CD4-positive, alpha-beta memory T cell (primary cell): Measurements from ENCODE around the gene ANKRD61. TPM values are rescaled to one million over a fixed set of nuclear protein-coding genes. Genes with fewer than 3 reads are reported as not detected.

Experiments used
- CTCF ChIA-PET: fragments of 350-600 bp; sonication (Branson Sonifier 250); formaldehyde crosslinking; loops from one replicate; lab custom pipeline; 2021; ENCODE audit warnings: inconsistent platforms; ENCODE audit not compliant: partially characterized antibody; lab: Charles Lee
- POLR2A ChIA-PET: fragments of 350-600 bp; sonication (Branson Sonifier 250); formaldehyde crosslinking; loops from one replicate; lab custom pipeline; 2021; ENCODE audit not compliant: partially characterized antibody; lab: Charles Lee
- DNase-seq, 5 donors: peaks; one replicate each; pipeline versions ENCODE4 v3.0.0 to v3.0.0-alpha.2; 2020 to 2022; ENCODE audit warnings: mixed read lengths in 1 of 5
- H3K27ac ChIP-seq: one replicate; pipeline ENCODE4 v1.7.0; 2013; ENCODE audit warnings: low read depth, low read length
- H3K27me3 ChIP-seq: 2 replicates; pipeline ENCODE4 v1.7.0; 2013; ENCODE audit warnings: mild to moderate bottlenecking, low read length, moderate library complexity; ENCODE audit not compliant: insufficient read depth
- H3K36me3 ChIP-seq: 2 replicates; pipeline ENCODE4 v1.7.0; 2013; ENCODE audit warnings: mild to moderate bottlenecking, low read length, moderate library complexity; ENCODE audit not compliant: insufficient read depth
- H3K4me1 ChIP-seq: 2 replicates; pipeline ENCODE4 v1.7.0; 2013; ENCODE audit warnings: mild to moderate bottlenecking, low read length, moderate library complexity; ENCODE audit not compliant: insufficient read depth
- H3K4me3 ChIP-seq, 2 donors: one replicate each; pipeline ENCODE4 v1.7.0; 2013; ENCODE audit warnings: low read length in 2 of 2, mild to moderate bottlenecking in 1 of 2
- H3K9me3 ChIP-seq, 2 donors: one replicate each; pipeline ENCODE4 v1.7.0; 2013; ENCODE audit warnings: low read length in 2 of 2, control low read depth in 1 of 2; ENCODE audit not compliant: control insufficient read depth in 1 of 2
- H3K27ac Mint-ChIP-seq, 7 donors: one replicate each; pipeline ENCODE4 v1.8.0; 2020 to 2021; ENCODE audit warnings: mixed read lengths in 7 of 7, mild to moderate bottlenecking in 6 of 7, inconsistent platforms in 3 of 7, moderate library complexity in 3 of 7
- H3K27me3 Mint-ChIP-seq, 2 donors: one replicate each; pipeline ENCODE4 v1.8.0; 2020 to 2021; ENCODE audit warnings: mixed read lengths in 2 of 2
- H3K36me3 Mint-ChIP-seq, 2 donors: one replicate each; pipeline ENCODE4 v1.8.0; 2020 to 2021; ENCODE audit warnings: mixed read lengths in 2 of 2, inconsistent platforms in 1 of 2, mild to moderate bottlenecking in 1 of 2
- H3K4me1 Mint-ChIP-seq, 4 donors: one replicate each; pipeline ENCODE4 v1.8.0; 2020 to 2021; ENCODE audit warnings: mixed read lengths in 4 of 4, mild to moderate bottlenecking in 1 of 4
- H3K4me3 Mint-ChIP-seq, 8 donors: one replicate each; pipeline ENCODE4 v1.8.0; 2020 to 2021; ENCODE audit warnings: mixed read lengths in 8 of 8, mild to moderate bottlenecking in 7 of 8, moderate library complexity in 6 of 8, inconsistent platforms in 3 of 8
- H3K9me3 Mint-ChIP-seq, 8 donors: one replicate each; pipeline ENCODE4 v1.8.0; 2020 to 2021; ENCODE audit warnings: mixed read lengths in 8 of 8, mild to moderate bottlenecking in 5 of 8, inconsistent platforms in 3 of 8, moderate library complexity in 1 of 8
- intact Hi-C: fragments of 100-400 bp; cut with micrococcal nuclease; formaldehyde crosslinking; loops from one replicate; pipeline ENCODE4 v1.15.1; 2023
- polyA plus RNA-seq, 2 donors: library from polyadenylated mRNA; unstranded; fragments of 300-500 nt; fragmentation: Illumina TruSeq; gene quantifications; one replicate each; pipeline ENCODE4 v1.2.3, GENCODE V29; 2021
- total RNA-seq, 2 experiments: library from RNA; stranded (reverse); gene quantifications; one replicate each; pipeline ENCODE4 v1.2.3, GENCODE V29; 2021

Gene ANKRD61
- total and polyA plus RNA-seq, 4 experiments from 2014 or later: 0.40 TPM; not detected in 3

DNA sequence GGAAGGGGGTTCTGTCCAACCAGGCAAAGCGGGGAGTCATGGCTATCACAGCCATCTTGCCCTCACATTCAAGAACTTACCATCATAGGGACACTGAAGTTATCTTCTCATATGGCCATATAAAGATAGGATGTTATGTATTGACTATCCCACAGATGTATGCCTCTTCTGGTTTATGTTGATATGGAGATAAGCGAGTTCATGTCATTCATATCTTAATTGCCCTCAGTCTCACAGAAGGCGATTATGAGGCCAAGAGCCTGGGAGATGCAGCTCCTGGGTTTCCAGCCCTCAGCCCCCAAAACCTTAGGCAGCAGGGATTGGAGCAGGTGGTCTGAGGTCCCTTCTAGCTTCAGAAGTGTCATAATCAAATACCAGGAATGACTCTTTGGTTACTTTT lies 8.5 kb upstream of the ANKRD61 start:
- H3K4me3 Mint-ChIP-seq: no peak overlapping the region
- CTCF ChIA-PET: no interaction called here
- Histone ChIP-seq H3K27me3 (no peaks in the 10 kb centered on the region), H3K4me1 (peaks cover 25% of the 10 kb centered on the region), H3K27ac (no peak overlapping the region), H3K4me3 (no peak overlapping the region), H3K36me3 (peaks cover 55% of the 10 kb centered on the region), H3K9me3 (no peaks in the 10 kb centered on the region)
- intact Hi-C loops: no loop called here
- no peaks in the 10 kb centered on the region for H3K27me3 Mint-ChIP-seq
- no peaks in the 10 kb centered on the region for H3K9me3 Mint-ChIP-seq
- H3K36me3 Mint-ChIP-seq: peaks cover 52 to 75% of the 10 kb centered on the region in 2 donors
- POLR2A ChIA-PET: no interaction called here
- peaks cover 9 to 25% (median 15%) of the 10 kb centered on the region in 4 donors for H3K4me1 Mint-ChIP-seq
- no peak for DNase-seq
- peak overlapping the region in 3 of 7 donors; percentile 25 to 78 (median 38) for H3K27ac Mint-ChIP-seq

DNA sequence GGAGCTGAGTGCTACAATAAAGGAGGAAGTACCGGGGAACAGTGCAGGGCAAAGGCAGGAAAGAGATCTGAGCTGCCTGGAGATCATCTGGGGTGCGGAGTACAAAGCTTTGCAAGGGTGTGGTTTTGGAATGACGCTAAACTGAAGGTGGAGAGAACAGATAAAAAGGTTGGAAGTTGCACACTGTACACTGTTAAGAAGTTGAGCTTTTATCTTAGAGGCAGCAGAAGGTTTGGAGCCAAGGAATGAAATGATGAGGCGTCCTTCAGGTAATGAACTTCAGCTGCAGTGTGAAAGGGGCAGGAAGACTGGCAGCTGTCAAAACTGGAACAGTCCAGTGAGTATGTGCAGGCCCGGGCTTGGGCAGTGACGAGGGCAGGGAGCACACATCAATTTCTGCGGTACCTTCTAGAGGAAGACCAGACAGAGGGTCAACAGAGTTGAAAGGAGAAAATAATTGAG lies 7.2 kb upstream of the ANKRD61 start:
- no peak overlapping the region for H3K27ac ChIP-seq
- intact Hi-C loops: no loop called here
- Mint-ChIP-seq H3K27me3 (no peaks in the 10 kb centered on the region), H3K27ac (peak overlapping the region in 6 of 7 donors; percentile 60 to 87 (median 72)), H3K9me3 (no peaks in the 10 kb centered on the region), H3K4me3 (peak overlapping the region in 1 of 8 donors; percentile 3), H3K36me3 (peaks cover 61 to 85% of the 10 kb centered on the region in 2 donors), H3K4me1 (peaks cover 10 to 30% (median 16%) of the 10 kb centered on the region in 4 donors)
- no peak overlapping the region for H3K4me3 ChIP-seq
- ChIA-PET CTCF (no interaction called here), POLR2A (no interaction called here)
- H3K27me3 ChIP-seq: no peaks in the 10 kb centered on the region
- peaks cover 25% of the 10 kb centered on the region for H3K4me1 ChIP-seq
- DNase-seq: no peak
- H3K36me3 ChIP-seq: peaks cover 65% of the 10 kb centered on the region
- no peaks in the 10 kb centered on the region for H3K9me3 ChIP-seq

GRCh38 chr7:6026011-6026819 lies 5.0 kb upstream of the ANKRD61 start:
- H3K4me1 ChIP-seq: peaks cover 25% of the 10 kb centered on the region
- intact Hi-C loops: no loop called here
- ChIA-PET CTCF (interaction anchor here (1.2 to 3.1 kb wide), 9 partner anchors 11 to 297 kb away, joined by 3 to 14 read pairs (median 5); no protein-coding TSS in a partner anchor), POLR2A (interaction anchor here (1.0 to 2.9 kb wide), 3 partner anchors 11 to 80 kb away, joined by 5 to 13 read pairs (median 5); partner anchors contain the start of genes AIMP2 and PMS2)
- H3K4me3 Mint-ChIP-seq: peak overlapping the region; percentile 73 to 89 (median 86)
- H3K27me3 ChIP-seq: no peaks in the 10 kb centered on the region
- peaks cover 55% of the 10 kb centered on the region for H3K36me3 ChIP-seq
- H3K9me3 Mint-ChIP-seq: no peaks in the 10 kb centered on the region
- no peaks in the 10 kb centered on the region for H3K27me3 Mint-ChIP-seq
- peaks cover 10 to 30% (median 16%) of the 10 kb centered on the region in 4 donors for H3K4me1 Mint-ChIP-seq
- peak; percentile 66 to 74 (median 70) for DNase-seq
- H3K9me3 ChIP-seq: no peaks in the 10 kb centered on the region
- peak overlapping the region; percentile 61 for H3K27ac ChIP-seq
- peak overlapping the region in 1 of 2 donors; percentile 57 for H3K4me3 ChIP-seq
- H3K36me3 Mint-ChIP-seq: peaks cover 55 to 81% of the 10 kb centered on the region in 2 donors
- H3K27ac Mint-ChIP-seq: peak overlapping the region; percentile 72 to 96 (median 95)

- intact Hi-C loops: no loop called here
- Histone ChIP-seq H3K4me1 (peaks cover 25% of the 10 kb centered on the region), H3K9me3 (no peaks in the 10 kb centered on the region), H3K36me3 (peaks cover 52% of the 10 kb centered on the region), H3K27me3 (no peaks in the 10 kb centered on the region), H3K4me3 (no peak overlapping the region), H3K27ac (peak overlapping the region; percentile 61)
- Mint-ChIP-seq H3K9me3 (no peaks in the 10 kb centered on the region), H3K36me3 (peaks cover 52 to 80% of the 10 kb centered on the region in 2 donors), H3K27me3 (no peaks in the 10 kb centered on the region), H3K27ac (peak overlapping the region; percentile 72 to 96 (median 95)), H3K4me1 (peaks cover 10 to 30% (median 21%) of the 10 kb centered on the region in 4 donors), H3K4me3 (peak overlapping the region in 5 of 8 donors; percentile 30 to 89 (median 85))
- ChIA-PET CTCF (interaction anchor here (0.9 to 3.1 kb wide), 10 partner anchors 11 to 328 kb away, joined by 3 to 14 read pairs (median 4); no protein-coding TSS in a partner anchor), POLR2A (interaction anchor here (1.5 to 2.9 kb wide), 2 partner anchors 19 to 79 kb away, joined by 5 to 13 read pairs; partner anchors contain the start of genes AIMP2 and PMS2)
- DNase-seq: no peak
Measured at GRCh38 chr7:6026820-6027311, 4.3 kb upstream of the ANKRD61 start.

DNA sequence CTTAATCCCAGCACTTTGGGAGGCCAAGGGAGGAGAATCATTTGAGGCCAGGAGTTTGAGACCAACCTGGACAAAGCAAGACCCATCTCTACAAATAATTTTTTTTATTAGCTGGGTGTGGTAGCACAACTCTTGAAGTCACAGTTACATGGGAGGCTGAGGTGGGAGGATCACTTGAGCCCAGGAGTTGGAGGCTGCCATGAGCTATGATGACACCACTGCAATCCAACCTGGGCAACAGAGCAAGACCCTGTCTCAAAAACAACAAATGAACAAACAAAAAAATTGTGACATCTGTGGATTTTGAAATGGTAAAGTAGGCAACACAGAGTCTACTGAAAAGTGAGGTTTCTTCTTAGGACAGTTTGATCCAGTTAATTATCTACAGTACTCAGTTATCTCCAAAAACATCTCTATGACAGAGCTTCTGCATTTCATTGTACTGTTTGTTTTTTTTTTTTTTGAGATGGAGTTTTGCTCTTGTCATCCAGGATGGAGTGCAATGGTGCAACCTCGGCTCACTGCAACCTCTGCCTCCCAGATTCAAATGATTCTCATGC lies 3.3 kb upstream of the ANKRD61 start:
- no peak overlapping the region for H3K27ac ChIP-seq
- H3K27me3 Mint-ChIP-seq: no peaks in the 10 kb centered on the region
- POLR2A ChIA-PET: interaction anchor here (1.8 to 2.9 kb wide), 2 partner anchors 14 to 20 kb away, joined by 5 to 13 read pairs; partner anchors contain the start of genes AIMP2 and PMS2
- peaks cover 30% of the 10 kb centered on the region for H3K4me1 ChIP-seq
- H3K27me3 ChIP-seq: no peaks in the 10 kb centered on the region
- DNase-seq: no peak
- no peak overlapping the region for H3K4me3 Mint-ChIP-seq
- peaks cover 15 to 35% (median 25%) of the 10 kb centered on the region in 4 donors for H3K4me1 Mint-ChIP-seq
- H3K36me3 ChIP-seq: peaks cover 42% of the 10 kb centered on the region
- H3K9me3 Mint-ChIP-seq: no peaks in the 10 kb centered on the region
- peaks cover 47 to 77% of the 10 kb centered on the region in 2 donors for H3K36me3 Mint-ChIP-seq
- no peak overlapping the region for H3K4me3 ChIP-seq
- no peaks in the 10 kb centered on the region for H3K9me3 ChIP-seq
- intact Hi-C loops: no loop called here
- CTCF ChIA-PET: interaction anchor here (0.9 to 3.1 kb wide), 7 partner anchors 10 to 327 kb away, joined by 3 to 14 read pairs (median 6); partner anchors contain the start of genes AIMP2 and PMS2
- peak overlapping the region; percentile 9 to 95 (median 42) for H3K27ac Mint-ChIP-seq

- Histone ChIP-seq H3K4me3 (no peak overlapping the region), H3K36me3 (peaks cover 39% of the 10 kb centered on the region), H3K9me3 (no peaks in the 10 kb centered on the region), H3K27ac (no peak overlapping the region), H3K4me1 (peaks cover 30% of the 10 kb centered on the region), H3K27me3 (no peaks in the 10 kb centered on the region)
- intact Hi-C loops: no loop called here
- Mint-ChIP-seq H3K27me3 (no peaks in the 10 kb centered on the region), H3K27ac (peak overlapping the region in 5 of 7 donors; percentile 3 to 88 (median 42)), H3K36me3 (peaks cover 40 to 75% of the 10 kb centered on the region in 2 donors), H3K9me3 (no peaks in the 10 kb centered on the region), H3K4me3 (no peak overlapping the region), H3K4me1 (peaks cover 15 to 35% (median 25%) of the 10 kb centered on the region in 4 donors)
- POLR2A ChIA-PET: interaction anchor here (1.8 kb wide), 1 partner anchor 14 kb away, joined by 5 read pairs; no protein-coding TSS in a partner anchor
- CTCF ChIA-PET: interaction anchor here (0.9 kb wide), 1 partner anchor 19 kb away, joined by 3 read pairs; the partner anchor contains the start of genes AIMP2 and PMS2
- DNase-seq: no peak
Measured at GRCh38 chr7:6028563-6028962, 2.6 kb upstream of the ANKRD61 start.
